ENCODE measurements around the gene MUTYH.
"Not testable (repeated sequence)": the region's sequence is repeated elsewhere in the genome, so short reads cannot be mapped to it uniquely, and the experiment has no call there.

MUTYH gene

GRCh38 chr1:45321444-45321843 is 18.8 kb downstream of the MUTYH start:
- no peak for DNase-seq

- DNase-seq: no peak
Observed at GRCh38 chr1:45319761-45320160, 20.5 kb downstream of the MUTYH start.

GRCh38 chr1:45317166-45317565 is 23.1 kb downstream of the MUTYH start:
- no peak for DNase-seq

GRCh38 chr1:45314266-45314665 is 26.0 kb downstream of the MUTYH start:
- DNase-seq: no peak

GRCh38 chr1:45306905-45307304 is 33.3 kb downstream of the MUTYH start:
- no peak for DNase-seq

GRCh38 chr1:45306319-45306718 is 33.9 kb downstream of the MUTYH start:
- DNase-seq: peak; percentile 60

GRCh38 chr1:45305231-45305630 is 35.0 kb downstream of the MUTYH start:
- DNase-seq: no peak

GRCh38 chr1:45304311-45305081 is 35.7 kb downstream of the MUTYH start:
- DNase-seq: no peak

GRCh38 chr1:45303520-45304310 is 36.5 kb downstream of the MUTYH start:
- peak; percentile 99 for DNase-seq

- no peak for DNase-seq
Observed at GRCh38 chr1:45302505-45303150, 37.6 kb downstream of the MUTYH start.

GRCh38 chr1:45300669-45300997 is 39.6 kb downstream of the MUTYH start:
- DNase-seq: no peak

GRCh38 chr1:45299981-45300668 is 40.1 kb downstream of the MUTYH start:
- peak; percentile 67 for DNase-seq

GRCh38 chr1:45299296-45299695 is 40.9 kb downstream of the MUTYH start:
- no peak for DNase-seq

GRCh38 chr1:45297666-45298356 is 42.4 kb downstream of the MUTYH start:
- DNase-seq: no peak

GRCh38 chr1:45291716-45292115 is 48.5 kb downstream of the MUTYH start:
- no peak for DNase-seq

- DNase-seq: not testable (repeated sequence)
Observed at GRCh38 chr1:45291002-45291401, 49.2 kb downstream of the MUTYH start.

GRCh38 chr1:45286521-45286920 is 53.7 kb downstream of the MUTYH start:
- not testable (repeated sequence) for DNase-seq

- DNase-seq: not testable (repeated sequence)
Observed at GRCh38 chr1:45284858-45285257, 55.4 kb downstream of the MUTYH start.

GRCh38 chr1:45282351-45282750 is 57.9 kb downstream of the MUTYH start:
- no peak for DNase-seq
